ENCODE data around the gene AFF1. TPM values are rescaled to one million over a fixed set of nuclear protein-coding genes. Genes with fewer than 3 reads are reported as not detected.

The AFF1 gene
- total RNA-seq, 2 experiments from 2014 or later = 50.3 to 51.2 TPM

- TF ChIP-seq CTCF (IDR thresholded peaks at IDR 0.05) = no peak
- no peak overlapping the region for H3K4me3 ChIP-seq (ENCODE audit: low read length)
- no peak for ATAC-seq (ENCODE audit: poor library complexity)
- H3K4me1 ChIP-seq (ENCODE audit: insufficient read depth, low read length) = peaks cover 10% of the 10 kb centered on the region
- H3K4me3 Mint-ChIP-seq = no peak overlapping the region
- H3K27me3 Mint-ChIP-seq = no peaks in the 10 kb centered on the region
- CTCF ChIA-PET = interaction anchor here (0.6 to 1.5 kb wide), 3 partner anchors 15 to 154 kb away, joined by 3 to 4 read pairs (median 4); no protein-coding TSS in a partner anchor
- no peaks in the 10 kb centered on the region for H3K27me3 ChIP-seq (ENCODE audit: control insufficient read depth in 1 of 2, insufficient read depth in 2 of 2, low read length in 2 of 2)
- intact Hi-C loops (cut with DNase I, micrococcal nuclease) = no loop called here
- H3K9me3 ChIP-seq (ENCODE audit: control insufficient read depth in 1 of 2, insufficient read depth in 1 of 2, low read length in 2 of 2) = no peaks in the 10 kb centered on the region
- POLR2A ChIA-PET = interaction anchor here (1.2 kb wide), 1 partner anchor 69 kb away, joined by 3 read pairs; no protein-coding TSS in a partner anchor
- no peak overlapping the region for H3K27ac Mint-ChIP-seq
- peaks cover 7% of the 10 kb centered on the region for H3K36me3 Mint-ChIP-seq (ENCODE audit: low read depth)
- DNase-seq = no peak
- no peaks in the 10 kb centered on the region for H3K9me3 Mint-ChIP-seq
- H3K27ac ChIP-seq (ENCODE audit: low read depth in 1 of 2, low read length in 2 of 2) = no peak overlapping the region
- no peaks in the 10 kb centered on the region for H3K36me3 ChIP-seq (ENCODE audit: insufficient read depth, low read length)
- peaks cover 80% of the 10 kb centered on the region for H3K4me1 Mint-ChIP-seq (ENCODE audit: low read depth)
These were observed 141.1 kb downstream of the AFF1 start for GRCh38 chr4:87075876-87076275.

GRCh38 chr4:87076690-87077358 lies 142.0 kb downstream of the AFF1 start:
- no peak for ATAC-seq (ENCODE audit: poor library complexity)
- DNase-seq = no peak
- no peak overlapping the region for H3K27ac ChIP-seq (ENCODE audit: low read depth in 1 of 2, low read length in 2 of 2)
- H3K27me3 ChIP-seq (ENCODE audit: control insufficient read depth in 1 of 2, insufficient read depth in 2 of 2, low read length in 2 of 2) = no peaks in the 10 kb centered on the region
- no peaks in the 10 kb centered on the region for H3K9me3 ChIP-seq (ENCODE audit: control insufficient read depth in 1 of 2, insufficient read depth in 1 of 2, low read length in 2 of 2)
- Mint-ChIP-seq H3K4me3 (no peak overlapping the region), H3K9me3 (no peaks in the 10 kb centered on the region), H3K27ac (no peak overlapping the region), H3K4me1 (ENCODE audit: low read depth) (peaks cover 80% of the 10 kb centered on the region), H3K36me3 (ENCODE audit: low read depth) (peaks cover 12% of the 10 kb centered on the region), H3K27me3 (no peaks in the 10 kb centered on the region)
- H3K36me3 ChIP-seq (ENCODE audit: insufficient read depth, low read length) = no peaks in the 10 kb centered on the region
- intact Hi-C loops (cut with DNase I, micrococcal nuclease) = no loop called here
- ChIA-PET CTCF (interaction anchor here (1.0 to 1.5 kb wide), 3 partner anchors 21 to 314 kb away, joined by 3 to 4 read pairs (median 3); no protein-coding TSS in a partner anchor), POLR2A (no interaction called here)
- TF ChIP-seq CTCF (IDR thresholded peaks at IDR 0.05) = no peak
- no peak overlapping the region for H3K4me3 ChIP-seq (ENCODE audit: low read length)
- H3K4me1 ChIP-seq (ENCODE audit: insufficient read depth, low read length) = peaks cover 10% of the 10 kb centered on the region

- Histone ChIP-seq H3K36me3 (ENCODE audit: insufficient read depth, low read length) (no peaks in the 10 kb centered on the region), H3K27ac (ENCODE audit: low read depth in 1 of 2, low read length in 2 of 2) (no peak overlapping the region), H3K4me1 (ENCODE audit: insufficient read depth, low read length) (peaks cover 10% of the 10 kb centered on the region), H3K27me3 (ENCODE audit: control insufficient read depth in 1 of 2, insufficient read depth in 2 of 2, low read length in 2 of 2) (no peaks in the 10 kb centered on the region), H3K9me3 (ENCODE audit: control insufficient read depth in 1 of 2, insufficient read depth in 1 of 2, low read length in 2 of 2) (no peaks in the 10 kb centered on the region), H3K4me3 (ENCODE audit: low read length) (no peak overlapping the region)
- CTCF ChIA-PET = interaction anchor here (2.3 kb wide), 1 partner anchor 155 kb away, joined by 5 read pairs; no protein-coding TSS in a partner anchor
- intact Hi-C loops (cut with DNase I, micrococcal nuclease) = no loop called here
- TF ChIP-seq CTCF (IDR thresholded peaks at IDR 0.05) = no peak
- Mint-ChIP-seq H3K27ac (no peak overlapping the region), H3K4me3 (no peak overlapping the region), H3K36me3 (ENCODE audit: low read depth) (peaks cover 15% of the 10 kb centered on the region), H3K9me3 (no peaks in the 10 kb centered on the region), H3K27me3 (no peaks in the 10 kb centered on the region), H3K4me1 (ENCODE audit: low read depth) (peaks cover 80% of the 10 kb centered on the region)
- ATAC-seq (ENCODE audit: poor library complexity) (no peak), DNase-seq (no peak)
- POLR2A ChIA-PET = no interaction called here
These were observed 143.2 kb downstream of the AFF1 start for GRCh38 chr4:87077914-87078585.

Measured in CD4-positive, alpha-beta T cell (primary cell).